ENCODE results near the gene PIK3C2G.

The PIK3C2G gene

GRCh38 chr12:18424857-18425256 is 163.5 kb downstream of the PIK3C2G start:
- H3K36me3 ChIP-seq (ENCODE audit: insufficient read depth, low read depth, low read length), result no peaks in the 10 kb centered on the region
- no peaks in the 10 kb centered on the region for H3K27me3 ChIP-seq (ENCODE audit: insufficient read depth, low read length)
- H3K27ac ChIP-seq (ENCODE audit: low read length), result no peak overlapping the region
- no peak overlapping the region for H3K9ac ChIP-seq (ENCODE audit: low read depth, low read length)
- no peak overlapping the region for H3K4me3 ChIP-seq (ENCODE audit: low read length)
- H3K9me3 ChIP-seq (ENCODE audit: insufficient read depth, low read depth, low read length), result no peaks in the 10 kb centered on the region
- H3K4me1 ChIP-seq (ENCODE audit: insufficient read depth, low read length), result peaks cover 10% of the 10 kb centered on the region

- Histone ChIP-seq H3K27me3 (ENCODE audit: insufficient read depth, low read length) (no peaks in the 10 kb centered on the region), H3K4me1 (ENCODE audit: insufficient read depth, low read length) (peaks cover 18% of the 10 kb centered on the region), H3K9ac (ENCODE audit: low read depth, low read length) (no peak overlapping the region), H3K9me3 (ENCODE audit: insufficient read depth, low read depth, low read length) (no peaks in the 10 kb centered on the region), H3K36me3 (ENCODE audit: insufficient read depth, low read depth, low read length) (no peaks in the 10 kb centered on the region), H3K4me3 (ENCODE audit: low read length) (no peak overlapping the region), H3K27ac (ENCODE audit: low read length) (no peak overlapping the region)
These were observed 166.2 kb downstream of the PIK3C2G start for GRCh38 chr12:18427520-18427919.

GRCh38 chr12:18428416-18428815 is 167.1 kb downstream of the PIK3C2G start:
- Histone ChIP-seq H3K27me3 (ENCODE audit: insufficient read depth, low read length) (no peaks in the 10 kb centered on the region), H3K9ac (ENCODE audit: low read depth, low read length) (no peak overlapping the region), H3K4me3 (ENCODE audit: low read length) (no peak overlapping the region), H3K27ac (ENCODE audit: low read length) (no peak overlapping the region), H3K36me3 (ENCODE audit: insufficient read depth, low read depth, low read length) (no peaks in the 10 kb centered on the region), H3K9me3 (ENCODE audit: insufficient read depth, low read depth, low read length) (no peaks in the 10 kb centered on the region), H3K4me1 (ENCODE audit: insufficient read depth, low read length) (peaks cover 18% of the 10 kb centered on the region)

- Histone ChIP-seq H3K27me3 (ENCODE audit: insufficient read depth, low read length) (no peaks in the 10 kb centered on the region), H3K27ac (ENCODE audit: low read length) (no peak overlapping the region), H3K9me3 (ENCODE audit: insufficient read depth, low read depth, low read length) (no peaks in the 10 kb centered on the region), H3K36me3 (ENCODE audit: insufficient read depth, low read depth, low read length) (no peaks in the 10 kb centered on the region), H3K4me3 (ENCODE audit: low read length) (no peak overlapping the region), H3K9ac (ENCODE audit: low read depth, low read length) (no peak overlapping the region), H3K4me1 (ENCODE audit: insufficient read depth, low read length) (peaks cover 18% of the 10 kb centered on the region)
These were observed 168.0 kb downstream of the PIK3C2G start for GRCh38 chr12:18429366-18429765.

GRCh38 chr12:18430425-18431048 is 169.2 kb downstream of the PIK3C2G start:
- H3K27ac ChIP-seq (ENCODE audit: low read length), result no peak overlapping the region
- no peaks in the 10 kb centered on the region for H3K36me3 ChIP-seq (ENCODE audit: insufficient read depth, low read depth, low read length)
- H3K4me3 ChIP-seq (ENCODE audit: low read length), result no peak overlapping the region
- H3K27me3 ChIP-seq (ENCODE audit: insufficient read depth, low read length), result no peaks in the 10 kb centered on the region
- no peaks in the 10 kb centered on the region for H3K9me3 ChIP-seq (ENCODE audit: insufficient read depth, low read depth, low read length)
- H3K4me1 ChIP-seq (ENCODE audit: insufficient read depth, low read length), result peaks cover 18% of the 10 kb centered on the region
- H3K9ac ChIP-seq (ENCODE audit: low read depth, low read length), result no peak overlapping the region

- H3K9me3 ChIP-seq (ENCODE audit: insufficient read depth, low read depth, low read length), result no peaks in the 10 kb centered on the region
- no peak overlapping the region for H3K4me3 ChIP-seq (ENCODE audit: low read length)
- H3K36me3 ChIP-seq (ENCODE audit: insufficient read depth, low read depth, low read length), result no peaks in the 10 kb centered on the region
- H3K9ac ChIP-seq (ENCODE audit: low read depth, low read length), result no peak overlapping the region
- no peak overlapping the region for H3K27ac ChIP-seq (ENCODE audit: low read length)
- no peaks in the 10 kb centered on the region for H3K27me3 ChIP-seq (ENCODE audit: insufficient read depth, low read length)
- peaks cover 18% of the 10 kb centered on the region for H3K4me1 ChIP-seq (ENCODE audit: insufficient read depth, low read length)
These were observed 170.5 kb downstream of the PIK3C2G start for GRCh38 chr12:18431771-18432170.

GRCh38 chr12:18432206-18432605 is 170.9 kb downstream of the PIK3C2G start:
- Histone ChIP-seq H3K4me1 (ENCODE audit: insufficient read depth, low read length) (peaks cover 18% of the 10 kb centered on the region), H3K9ac (ENCODE audit: low read depth, low read length) (no peak overlapping the region), H3K9me3 (ENCODE audit: insufficient read depth, low read depth, low read length) (no peaks in the 10 kb centered on the region), H3K27me3 (ENCODE audit: insufficient read depth, low read length) (no peaks in the 10 kb centered on the region), H3K4me3 (ENCODE audit: low read length) (no peak overlapping the region), H3K36me3 (ENCODE audit: insufficient read depth, low read depth, low read length) (no peaks in the 10 kb centered on the region), H3K27ac (ENCODE audit: low read length) (no peak overlapping the region)

- no peak overlapping the region for H3K27ac ChIP-seq (ENCODE audit: low read length)
- H3K9ac ChIP-seq (ENCODE audit: low read depth, low read length), result no peak overlapping the region
- no peaks in the 10 kb centered on the region for H3K9me3 ChIP-seq (ENCODE audit: insufficient read depth, low read depth, low read length)
- no peaks in the 10 kb centered on the region for H3K27me3 ChIP-seq (ENCODE audit: insufficient read depth, low read length)
- H3K4me1 ChIP-seq (ENCODE audit: insufficient read depth, low read length), result peaks cover 6% of the 10 kb centered on the region; the same call in 1 of the 2 replicates
- H3K36me3 ChIP-seq (ENCODE audit: insufficient read depth, low read depth, low read length), result no peaks in the 10 kb centered on the region
- H3K4me3 ChIP-seq (ENCODE audit: low read length), result no peak overlapping the region
These were observed 174.9 kb downstream of the PIK3C2G start for GRCh38 chr12:18436170-18436569.

- H3K4me1 ChIP-seq (ENCODE audit: insufficient read depth, low read length), result no peaks in the 10 kb centered on the region
- no peaks in the 10 kb centered on the region for H3K36me3 ChIP-seq (ENCODE audit: insufficient read depth, low read depth, low read length)
- no peaks in the 10 kb centered on the region for H3K27me3 ChIP-seq (ENCODE audit: insufficient read depth, low read length)
- no peak overlapping the region for H3K9ac ChIP-seq (ENCODE audit: low read depth, low read length)
- H3K4me3 ChIP-seq (ENCODE audit: low read length), result no peak overlapping the region
- H3K9me3 ChIP-seq (ENCODE audit: insufficient read depth, low read depth, low read length), result no peaks in the 10 kb centered on the region
- no peak overlapping the region for H3K27ac ChIP-seq (ENCODE audit: low read length)
These were observed 178.2 kb downstream of the PIK3C2G start for GRCh38 chr12:18439541-18439940.

- Histone ChIP-seq H3K27ac (ENCODE audit: low read length) (no peak overlapping the region), H3K4me3 (ENCODE audit: low read length) (no peak overlapping the region), H3K9me3 (ENCODE audit: insufficient read depth, low read depth, low read length) (no peaks in the 10 kb centered on the region), H3K4me1 (ENCODE audit: insufficient read depth, low read length) (peaks cover 6% of the 10 kb centered on the region; the same call in 1 of the 2 replicates), H3K9ac (ENCODE audit: low read depth, low read length) (no peak overlapping the region), H3K36me3 (ENCODE audit: insufficient read depth, low read depth, low read length) (no peaks in the 10 kb centered on the region), H3K27me3 (ENCODE audit: insufficient read depth, low read length) (no peaks in the 10 kb centered on the region)
These were observed 182.6 kb downstream of the PIK3C2G start for GRCh38 chr12:18443768-18444437.

- peaks cover 6% of the 10 kb centered on the region; the same call in 1 of the 2 replicates for H3K4me1 ChIP-seq (ENCODE audit: insufficient read depth, low read length)
- H3K36me3 ChIP-seq (ENCODE audit: insufficient read depth, low read depth, low read length), result no peaks in the 10 kb centered on the region
- H3K9ac ChIP-seq (ENCODE audit: low read depth, low read length), result no peak overlapping the region
- no peak overlapping the region for H3K27ac ChIP-seq (ENCODE audit: low read length)
- H3K4me3 ChIP-seq (ENCODE audit: low read length), result no peak overlapping the region
- H3K27me3 ChIP-seq (ENCODE audit: insufficient read depth, low read length), result no peaks in the 10 kb centered on the region
- no peaks in the 10 kb centered on the region; the same call in 1 of the 2 replicates for H3K9me3 ChIP-seq (ENCODE audit: insufficient read depth, low read depth, low read length)
These were observed 184.8 kb downstream of the PIK3C2G start for GRCh38 chr12:18446061-18446644.

- peak overlapping the region; percentile 58 for H3K27ac ChIP-seq (ENCODE audit: low read length)
- peaks cover 41% of the 10 kb centered on the region for H3K4me1 ChIP-seq (ENCODE audit: insufficient read depth, low read length)
- no peaks in the 10 kb centered on the region; the same call in 1 of the 2 replicates for H3K9me3 ChIP-seq (ENCODE audit: insufficient read depth, low read depth, low read length)
- H3K36me3 ChIP-seq (ENCODE audit: insufficient read depth, low read depth, low read length), result no peaks in the 10 kb centered on the region
- no peaks in the 10 kb centered on the region for H3K27me3 ChIP-seq (ENCODE audit: insufficient read depth, low read length)
- peak overlapping the region; percentile 54; the same call in 1 of the 2 replicates for H3K9ac ChIP-seq (ENCODE audit: low read depth, low read length)
- H3K4me3 ChIP-seq (ENCODE audit: low read length), result peak overlapping the region; percentile 5; the same call in 1 of the 2 replicates
These were observed 193.0 kb downstream of the PIK3C2G start for GRCh38 chr12:18454330-18454729.

Data from iPS-20b (cell line).